ENCODE data around the gene RBFOX1.

The RBFOX1 gene

GRCh38 chr16:7614021-7614795, 281.6 kb downstream of the RBFOX1 start:
- no peak for DNase-seq

DNA sequence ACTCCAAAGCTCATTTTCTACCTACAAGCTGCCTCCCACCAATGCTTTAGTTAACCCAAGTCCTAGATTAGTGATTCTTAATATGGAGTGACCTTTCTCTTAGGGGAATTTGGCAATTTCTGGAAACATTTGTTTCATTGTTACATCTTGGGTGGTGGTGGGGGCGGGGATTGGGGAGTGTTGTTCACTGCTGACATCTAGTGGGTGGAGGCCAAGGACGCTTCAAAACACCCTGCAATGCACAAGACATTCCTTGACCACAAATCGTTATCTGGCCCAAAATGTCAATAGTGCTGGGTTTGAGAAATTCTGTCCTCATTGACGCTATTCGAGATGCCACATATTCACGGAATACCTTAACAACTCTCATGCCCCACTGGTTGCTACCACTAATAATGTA, 282.9 kb downstream of the RBFOX1 start:
- no peak for DNase-seq

- no peak for DNase-seq
These were observed 292.5 kb downstream of the RBFOX1 start for GRCh38 chr16:7624871-7625766.

DNA sequence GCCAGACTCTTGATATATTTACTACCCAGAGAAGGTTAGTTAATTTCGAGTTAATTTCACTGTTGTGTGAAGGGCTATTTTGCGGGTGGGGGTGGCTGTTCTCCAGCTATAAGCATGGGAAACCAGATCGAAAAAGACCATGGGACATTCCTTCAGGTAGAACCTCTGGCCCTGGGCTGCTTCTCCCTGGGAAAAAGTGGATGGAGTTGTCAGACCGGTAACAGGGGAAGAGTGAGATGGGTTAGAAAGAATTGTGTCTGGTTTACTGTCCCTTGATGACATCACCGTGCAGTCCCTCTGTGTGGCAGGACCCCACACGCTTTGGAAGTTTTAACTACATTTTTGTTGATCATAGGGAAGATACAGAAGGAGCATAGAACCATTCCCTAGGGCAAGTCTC, 296.3 kb downstream of the RBFOX1 start:
- no peak for DNase-seq

DNA sequence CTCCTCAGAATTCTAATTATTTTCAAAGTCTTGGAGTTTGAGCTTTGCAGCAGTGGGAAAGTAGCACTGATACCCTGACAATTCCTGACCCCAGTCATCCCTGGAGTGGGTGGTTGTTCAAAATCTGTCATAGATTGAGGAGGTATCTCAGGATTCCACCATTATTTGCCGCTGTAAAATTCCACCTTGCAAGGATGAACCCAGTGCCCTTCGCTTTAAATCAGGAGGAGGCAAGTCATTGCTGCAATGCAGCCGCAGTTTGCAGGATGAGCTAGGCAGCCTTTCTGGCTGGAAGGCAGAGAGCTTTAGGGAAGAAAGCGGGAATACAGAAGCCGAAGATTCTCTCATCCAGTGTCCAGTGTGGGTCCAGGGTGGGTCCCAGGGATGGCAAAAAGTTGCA, 296.9 kb downstream of the RBFOX1 start:
- no peak for DNase-seq

DNA sequence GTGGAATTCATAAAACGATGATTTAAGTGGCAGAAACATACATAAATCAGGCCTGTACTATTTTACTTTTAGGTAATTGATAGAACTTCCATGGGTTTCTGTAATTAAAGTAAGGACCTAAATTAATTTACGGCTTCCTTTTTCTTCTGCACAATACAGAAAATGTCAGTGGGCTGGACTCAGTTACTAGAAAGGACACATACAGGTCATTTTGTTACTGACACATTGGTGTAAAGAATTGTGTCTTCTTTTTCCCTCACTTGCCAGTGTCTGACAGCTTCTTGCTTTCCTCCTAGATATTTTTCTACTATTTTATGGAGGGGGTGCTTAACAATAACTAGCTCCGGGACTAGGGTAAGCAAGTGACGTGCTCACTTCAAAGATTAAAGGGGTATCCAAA, 304.8 kb downstream of the RBFOX1 start:
- no peak for DNase-seq

- no peak for DNase-seq
These were observed 305.7 kb downstream of the RBFOX1 start for GRCh38 chr16:7638306-7638705.

- DNase-seq, result no peak
These were observed 307.7 kb downstream of the RBFOX1 start for GRCh38 chr16:7640334-7640733.

GRCh38 chr16:7644176-7644575, 311.5 kb downstream of the RBFOX1 start:
- DNase-seq, result no peak

DNA sequence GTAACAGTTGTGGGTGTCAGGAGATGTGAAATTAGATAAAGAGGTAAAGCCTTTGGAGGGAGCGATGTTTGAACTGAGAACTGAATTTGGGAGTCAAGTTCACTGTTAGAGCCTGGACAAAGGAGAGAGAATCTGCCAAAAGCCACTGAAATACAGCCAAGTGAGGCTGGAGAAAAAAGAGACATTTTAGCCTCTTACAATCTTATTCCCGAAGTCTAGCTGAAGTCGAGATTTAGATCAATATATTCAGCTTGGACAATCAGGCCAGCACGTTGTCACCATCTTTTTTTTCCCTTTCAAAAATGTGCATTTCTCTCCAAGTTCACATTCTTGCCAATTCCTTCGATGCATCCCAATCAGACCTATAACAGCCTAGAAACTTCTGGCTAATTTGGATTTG, 312.2 kb downstream of the RBFOX1 start:
- no peak for DNase-seq

DNA sequence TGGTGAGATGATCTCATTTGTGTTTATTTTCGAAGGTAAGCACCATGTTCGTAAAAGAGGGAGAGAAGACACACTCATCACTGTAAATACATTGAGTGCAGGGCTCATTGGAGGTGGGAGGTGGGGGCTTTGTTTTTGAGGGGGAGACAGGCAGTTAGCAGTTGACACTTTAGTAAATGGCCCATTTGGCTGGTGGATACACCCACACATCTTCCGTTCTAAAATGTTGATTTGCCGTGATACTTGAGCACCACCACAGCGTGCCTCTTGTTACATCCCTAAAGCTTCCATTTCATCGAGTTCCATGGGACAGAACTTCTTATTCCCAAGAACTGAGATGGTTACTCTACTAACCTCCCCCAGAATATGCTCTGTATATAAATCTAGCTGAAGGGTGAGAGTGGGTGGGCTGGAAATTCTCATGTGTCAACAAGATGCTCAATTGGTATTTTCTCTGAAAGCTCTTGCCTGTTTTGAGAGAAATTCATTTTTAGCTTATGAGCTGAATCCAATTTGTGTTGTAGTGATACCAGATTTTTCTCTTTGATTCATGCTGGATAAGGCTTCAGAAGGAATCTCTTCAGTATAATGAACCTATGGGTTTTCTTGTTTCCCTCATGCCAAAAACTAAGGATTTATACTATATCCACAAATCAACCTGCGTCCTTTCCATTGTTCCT, 314.3 kb downstream of the RBFOX1 start:
- no peak for DNase-seq

- no peak for DNase-seq
These were observed 317.8 kb downstream of the RBFOX1 start for GRCh38 chr16:7650431-7650830.

- no peak for DNase-seq
These were observed 319.3 kb downstream of the RBFOX1 start for GRCh38 chr16:7651803-7652570.

DNA sequence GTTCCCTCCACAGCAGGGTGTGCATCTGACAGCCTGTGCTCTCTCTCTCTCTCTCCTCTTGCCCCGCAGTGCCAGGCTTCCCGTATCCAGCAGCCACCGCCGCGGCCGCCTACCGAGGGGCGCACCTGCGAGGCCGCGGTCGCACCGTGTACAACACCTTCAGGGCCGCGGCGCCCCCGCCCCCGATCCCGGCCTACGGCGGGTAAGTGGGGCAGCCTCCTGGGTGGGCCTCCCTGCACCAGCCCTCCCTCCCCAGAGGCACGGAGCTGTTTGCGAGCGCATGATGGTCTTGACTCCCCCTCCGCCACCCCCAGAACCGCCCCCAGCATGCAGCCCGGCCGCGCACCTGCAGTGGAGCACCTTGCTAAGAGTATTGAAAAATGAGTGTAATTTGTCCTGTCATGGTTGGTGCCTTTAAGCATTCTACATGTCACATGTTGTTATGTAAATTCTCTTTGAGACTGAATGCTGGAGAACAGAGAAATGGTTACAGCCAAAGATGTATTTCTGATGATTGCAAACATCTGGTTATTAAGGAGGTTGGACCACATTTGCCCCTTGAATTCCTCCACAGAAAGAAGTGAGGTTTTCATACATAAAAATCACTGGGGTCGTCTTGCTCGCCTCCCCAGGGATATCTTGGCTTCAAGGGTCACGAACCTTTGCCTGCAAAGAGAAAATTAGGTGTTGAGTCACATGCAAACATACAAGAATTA, 321.3 kb downstream of the RBFOX1 start:
- no peak for DNase-seq

GRCh38 chr16:7675628-7676027, 343.0 kb downstream of the RBFOX1 start:
- DNase-seq, result no peak

- no peak for DNase-seq
These were observed 347.7 kb downstream of the RBFOX1 start for GRCh38 chr16:7680296-7680695.

DNA sequence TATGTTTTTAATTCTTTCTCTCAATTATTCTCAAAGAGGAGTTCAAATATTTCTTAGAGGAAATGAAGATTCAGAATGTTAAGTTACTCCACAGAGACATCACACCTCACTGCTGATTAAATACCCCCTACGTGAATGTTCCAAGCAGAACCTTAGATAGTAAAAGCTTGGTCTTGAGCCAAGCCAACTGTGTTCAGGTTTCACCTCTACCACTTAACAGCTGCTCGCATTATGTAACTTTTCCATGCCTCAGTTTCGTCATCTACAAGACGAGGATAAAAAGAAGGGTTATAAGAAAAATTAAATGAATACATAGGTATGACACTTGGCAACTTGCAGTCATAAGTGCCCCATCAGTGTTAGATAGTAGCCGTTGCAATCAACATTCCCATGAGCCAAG, 356.2 kb downstream of the RBFOX1 start:
- no peak for DNase-seq

- no peak for DNase-seq
These were observed 356.6 kb downstream of the RBFOX1 start for GRCh38 chr16:7689234-7689633.

DNA sequence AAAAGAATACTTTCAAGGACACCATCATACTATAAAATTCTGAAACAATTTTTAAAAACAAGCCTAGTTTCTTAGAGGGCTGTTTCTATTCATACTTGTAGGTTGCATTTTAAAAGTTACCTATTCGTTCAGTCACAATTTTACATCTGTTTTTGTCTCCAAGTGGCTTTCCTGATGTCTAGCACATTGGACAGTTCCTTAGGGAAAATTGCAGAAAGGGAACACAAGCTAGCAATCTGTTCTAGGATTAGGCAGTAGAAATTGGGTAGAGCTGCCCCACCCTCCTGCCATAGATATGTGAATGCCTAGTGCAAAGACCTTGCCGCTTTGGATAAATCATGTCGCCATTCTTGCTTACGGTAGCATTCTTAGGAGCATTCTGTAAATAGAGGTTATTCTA, 358.9 kb downstream of the RBFOX1 start:
- DNase-seq, result no peak

DNA sequence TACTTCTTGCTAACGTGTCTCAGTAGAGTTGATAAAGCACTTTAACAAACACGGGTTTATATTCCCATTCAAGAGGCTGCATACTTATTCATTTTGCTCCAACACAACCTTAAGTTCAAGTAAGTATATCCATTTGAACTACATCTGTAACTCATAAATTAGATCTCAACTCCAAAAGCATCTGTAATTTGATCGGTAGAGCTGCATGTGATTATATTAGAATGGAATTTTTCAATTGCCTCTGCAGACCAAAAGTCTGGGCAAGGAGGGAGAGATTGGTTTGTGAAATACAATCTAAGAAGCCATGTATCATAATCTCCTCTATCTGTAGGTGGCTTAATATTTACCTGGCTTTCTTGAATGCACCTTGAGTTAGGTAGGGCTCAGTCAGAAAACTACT, 371.0 kb downstream of the RBFOX1 start:
- no peak for DNase-seq

- no peak for DNase-seq
These were observed 373.2 kb downstream of the RBFOX1 start for GRCh38 chr16:7705885-7706284.

GRCh38 chr16:7709186-7709585, 376.5 kb downstream of the RBFOX1 start:
- DNase-seq, result no peak
